GM18502 (cell line): ENCODE data around the gene CHIT1.
"Not testable (repeated sequence)": the region's sequence is repeated elsewhere in the genome, so short reads cannot be mapped to it uniquely, and the experiment has no call there.

ENCODE experiments used
- ATAC-seq: cut with Tn5 transposase; IDR thresholded peaks from one replicate; pipeline ENCODE4 v1.9.1; 2021; ENCODE audit warnings: mild to moderate bottlenecking; ENCODE audit not compliant: unreplicated experiment, poor library complexity

The CHIT1 gene

GRCh38 chr1:203267347-203267846, 37.9 kb upstream of the CHIT1 start:
- peak; percentile 51 for ATAC-seq

- ATAC-seq = not testable (repeated sequence)
These were observed 36.7 kb upstream of the CHIT1 start for GRCh38 chr1:203266140-203266539.

- no peak for ATAC-seq
These were observed 36.1 kb upstream of the CHIT1 start for GRCh38 chr1:203265541-203265940.

GRCh38 chr1:203264052-203264501, 34.6 kb upstream of the CHIT1 start:
- no peak for ATAC-seq

GRCh38 chr1:203263496-203263895, 34.0 kb upstream of the CHIT1 start:
- ATAC-seq = no peak

GRCh38 chr1:203256636-203257035, 27.2 kb upstream of the CHIT1 start:
- ATAC-seq = not testable (repeated sequence)

- ATAC-seq = not testable (repeated sequence)
These were observed 25.3 kb upstream of the CHIT1 start for GRCh38 chr1:203254782-203255181.

GRCh38 chr1:203252678-203253077, 23.2 kb upstream of the CHIT1 start:
- no peak for ATAC-seq

GRCh38 chr1:203251466-203251865, 22.0 kb upstream of the CHIT1 start:
- no peak for ATAC-seq

- no peak for ATAC-seq
These were observed 21.4 kb upstream of the CHIT1 start for GRCh38 chr1:203250911-203251310.

GRCh38 chr1:203244776-203245175, 15.3 kb upstream of the CHIT1 start:
- no peak for ATAC-seq

GRCh38 chr1:203241708-203242107, 12.2 kb upstream of the CHIT1 start:
- ATAC-seq = not testable (repeated sequence)

- no peak for ATAC-seq
These were observed 10.2 kb upstream of the CHIT1 start for GRCh38 chr1:203239526-203240305.

GRCh38 chr1:203239081-203239480, 9.6 kb upstream of the CHIT1 start:
- no peak for ATAC-seq

GRCh38 chr1:203238535-203238934, 9.1 kb upstream of the CHIT1 start:
- no peak for ATAC-seq

- not testable (repeated sequence) for ATAC-seq
These were observed 5.4 kb upstream of the CHIT1 start for GRCh38 chr1:203234901-203235300.

- ATAC-seq = no peak
These were observed 803 bp downstream of the CHIT1 start for GRCh38 chr1:203228670-203229069.

- ATAC-seq = no peak
These were observed 1.9 kb downstream of the CHIT1 start for GRCh38 chr1:203227371-203228083.

- ATAC-seq = no peak
These were observed 4.4 kb downstream of the CHIT1 start for GRCh38 chr1:203225071-203225470.

GRCh38 chr1:203223012-203223775, 6.3 kb downstream of the CHIT1 start:
- no peak for ATAC-seq

GRCh38 chr1:203219934-203220333, 9.5 kb downstream of the CHIT1 start:
- no peak for ATAC-seq
